HL-60 (cell line): ENCODE measurements around the gene PSMA7.

Experiments
- GABPA ChIP-seq: IDR thresholded peaks from 2 replicates; pipeline ENCODE4 v1.6.1; 2012; ENCODE audit warnings: low read depth
- TF ChIP-seq, protein P1 (sequence below): IDR thresholded peaks from one replicate; pipeline ENCODE4 v1.5.1; 2011; ENCODE audit warnings: low read length, control low read depth, inconsistent platforms; ENCODE audit not compliant: insufficient read depth

DNA sequence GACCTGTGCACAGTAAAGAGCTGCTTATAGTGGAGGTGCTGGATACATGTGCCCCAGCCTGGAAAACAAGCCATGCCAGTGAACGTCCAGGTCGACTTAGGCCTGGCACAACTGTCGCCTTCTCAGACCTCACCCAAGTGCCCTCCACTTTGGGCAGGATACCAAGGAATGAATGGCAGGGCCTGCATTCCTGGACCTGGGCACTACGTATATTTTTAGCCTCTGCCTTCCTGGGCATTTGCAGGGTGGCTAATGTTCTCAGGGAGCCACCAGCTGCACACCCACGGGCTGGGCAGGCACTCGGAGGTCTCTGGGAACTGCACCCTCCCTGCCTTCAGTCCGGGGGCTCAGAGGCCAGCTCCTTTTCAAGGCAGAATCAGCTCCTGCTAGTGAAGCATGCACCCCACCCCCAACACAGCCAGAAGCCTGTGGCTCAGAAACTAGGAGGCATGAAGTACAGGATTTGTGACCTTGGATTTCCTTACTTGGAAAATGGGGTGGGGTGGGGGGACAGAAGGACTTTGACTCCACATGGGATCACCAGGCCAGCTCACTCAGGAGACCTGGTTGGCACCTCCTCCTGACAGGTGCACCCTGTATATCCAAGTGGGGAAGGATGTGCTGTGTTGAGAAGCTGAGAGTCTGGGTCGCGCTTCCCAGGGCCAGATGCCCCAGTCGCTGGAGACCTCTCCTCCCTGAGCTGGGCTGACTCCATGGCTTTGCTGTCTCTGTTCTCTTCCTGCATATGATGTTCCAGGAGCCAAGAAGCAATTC lies 23.4 kb downstream of the PSMA7 start:
- TF ChIP-seq, protein P1, sequence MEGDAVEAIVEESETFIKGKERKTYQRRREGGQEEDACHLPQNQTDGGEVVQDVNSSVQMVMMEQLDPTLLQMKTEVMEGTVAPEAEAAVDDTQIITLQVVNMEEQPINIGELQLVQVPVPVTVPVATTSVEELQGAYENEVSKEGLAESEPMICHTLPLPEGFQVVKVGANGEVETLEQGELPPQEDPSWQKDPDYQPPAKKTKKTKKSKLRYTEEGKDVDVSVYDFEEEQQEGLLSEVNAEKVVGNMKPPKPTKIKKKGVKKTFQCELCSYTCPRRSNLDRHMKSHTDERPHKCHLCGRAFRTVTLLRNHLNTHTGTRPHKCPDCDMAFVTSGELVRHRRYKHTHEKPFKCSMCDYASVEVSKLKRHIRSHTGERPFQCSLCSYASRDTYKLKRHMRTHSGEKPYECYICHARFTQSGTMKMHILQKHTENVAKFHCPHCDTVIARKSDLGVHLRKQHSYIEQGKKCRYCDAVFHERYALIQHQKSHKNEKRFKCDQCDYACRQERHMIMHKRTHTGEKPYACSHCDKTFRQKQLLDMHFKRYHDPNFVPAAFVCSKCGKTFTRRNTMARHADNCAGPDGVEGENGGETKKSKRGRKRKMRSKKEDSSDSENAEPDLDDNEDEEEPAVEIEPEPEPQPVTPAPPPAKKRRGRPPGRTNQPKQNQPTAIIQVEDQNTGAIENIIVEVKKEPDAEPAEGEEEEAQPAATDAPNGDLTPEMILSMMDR, result no peak
- no peak for TF ChIP-seq GABPA
